SK-N-MC (cell line): ENCODE measurements around the gene OR4D5.

ENCODE experiments used
- EZH2 ChIP-seq: fragments of 200-600 bp; sonication (generic); IDR thresholded peaks from one replicate; pipeline ENCODE4 v1.6.1; 2017; ENCODE audit warnings: antibody characterized with exemption
- POLR2AphosphoS5 ChIP-seq: IDR thresholded peaks from 2 replicates; pipeline ENCODE4 v1.6.1; 2012; ENCODE audit warnings: mild to moderate bottlenecking, low read depth, low read length, borderline replicate concordance

GRCh38 chr11:123920943-123921342 lies 18.5 kb upstream of the OR4D5 start:
- TF ChIP-seq POLR2AphosphoS5 (no peak), EZH2 (no peak)
